T-helper 22 cell (primary cell): ENCODE data around the gene CCL21.

ENCODE experiments used
- DNase-seq: peaks from one replicate; pipeline ENCODE4 v3.0.0-alpha.2; 2020; ENCODE audit warnings: low read depth

CCL21 gene

GRCh38 chr9:34707130-34707529 lies 2.8 kb downstream of the CCL21 start:
- no peak for DNase-seq

DNA sequence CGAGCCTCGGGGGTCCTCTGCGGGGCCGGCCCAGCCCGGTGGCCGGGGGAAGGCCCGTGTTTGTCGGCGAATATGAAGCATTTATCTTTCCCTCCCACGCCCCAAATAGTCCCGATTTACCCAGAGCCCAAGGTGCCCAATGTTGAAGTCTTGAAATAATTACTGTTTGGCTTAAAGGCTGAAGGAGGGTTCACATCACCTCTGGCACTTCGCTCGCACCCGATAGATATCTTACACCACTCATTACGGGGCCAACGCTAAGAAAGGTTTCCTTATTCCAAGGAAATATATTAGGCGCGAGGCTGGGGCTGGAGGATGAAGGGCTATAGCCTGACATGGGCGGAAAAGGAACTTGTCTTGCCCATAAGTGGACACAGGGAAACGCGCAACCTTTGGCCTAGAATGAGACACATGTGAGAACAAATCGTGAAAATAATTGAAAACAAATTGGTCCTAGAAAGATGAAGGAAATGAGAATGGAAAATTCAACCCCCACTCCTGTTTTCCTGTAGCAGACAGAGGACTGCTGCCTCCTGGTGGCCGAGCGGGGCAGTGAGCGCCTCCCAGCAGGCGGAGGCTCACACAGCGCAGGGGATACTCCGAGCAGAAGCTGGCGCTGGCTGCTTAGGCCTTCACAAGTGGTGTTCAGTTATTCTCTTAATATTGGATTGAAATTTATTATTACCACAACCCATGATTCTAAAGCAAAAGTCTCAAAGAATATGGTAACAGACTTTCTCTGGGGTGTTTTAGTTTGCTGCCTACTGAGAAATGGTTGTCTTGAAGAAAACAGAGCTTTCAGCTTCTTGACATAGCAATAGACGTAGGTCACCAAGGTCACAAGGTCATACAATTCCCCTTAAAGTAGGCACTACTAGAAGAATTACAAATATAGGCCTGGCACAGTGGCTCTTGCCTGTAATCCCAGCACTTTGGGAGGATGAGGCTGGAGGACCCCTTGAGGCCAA lies 7.9 kb downstream of the CCL21 start:
- peak; percentile 50 for DNase-seq

DNA sequence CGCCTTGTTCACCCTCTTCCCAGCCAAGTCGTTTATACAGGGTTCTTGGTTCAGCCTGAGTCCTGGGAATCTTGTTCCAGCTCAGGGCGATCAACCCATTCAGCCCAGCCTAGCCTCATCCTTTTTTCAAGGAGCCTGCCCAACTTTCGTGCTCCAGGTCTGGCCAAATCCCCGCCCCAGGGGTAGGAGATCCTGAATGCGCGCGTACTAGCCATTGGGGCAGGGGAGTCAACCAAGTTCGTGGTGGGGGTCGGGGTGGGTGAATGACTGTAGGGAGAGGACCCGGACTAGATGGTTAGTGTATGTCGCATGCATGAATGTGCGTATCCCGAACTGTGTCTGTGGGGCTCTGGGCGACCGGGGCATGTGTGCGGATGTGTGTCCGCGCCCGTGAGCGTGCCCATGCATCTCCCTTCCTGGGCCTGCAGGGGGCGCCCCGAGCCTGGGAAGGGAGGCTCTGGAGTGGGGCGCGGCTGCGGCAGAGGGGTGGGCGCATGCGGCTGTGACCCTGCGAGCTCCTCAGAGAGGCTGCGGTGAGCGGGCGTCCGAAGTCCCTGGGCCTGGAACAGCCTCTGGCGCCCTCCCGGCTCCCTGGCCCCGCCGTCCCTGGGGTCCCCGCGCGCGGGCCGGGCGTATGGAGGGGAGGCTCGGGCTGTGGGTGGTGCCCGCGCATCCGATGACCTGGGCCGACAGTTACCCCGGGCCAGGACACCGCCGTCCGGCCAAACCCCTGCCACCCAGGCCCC lies 8.7 kb downstream of the CCL21 start:
- peak; percentile 49 for DNase-seq

DNA sequence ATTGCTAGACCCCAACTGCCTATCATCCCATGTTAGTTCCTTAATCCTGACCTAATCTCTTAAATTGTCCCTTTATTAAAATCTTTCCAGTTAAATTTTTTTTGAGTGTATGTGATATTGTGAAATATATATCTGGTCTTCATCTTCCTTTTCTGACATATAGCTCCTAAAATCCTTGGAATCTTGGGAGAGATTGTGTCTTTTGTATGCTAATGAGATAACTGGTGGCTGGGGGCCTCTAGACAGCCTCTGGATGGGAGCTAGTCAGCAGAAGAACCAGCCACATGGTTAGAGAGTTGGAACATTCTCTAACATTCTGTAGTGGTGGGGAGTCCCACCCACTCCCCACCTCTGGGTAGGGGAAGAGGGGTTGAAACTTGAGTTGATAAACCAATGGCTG lies 15.1 kb downstream of the CCL21 start:
- no peak for DNase-seq

GRCh38 chr9:34693560-34693959 lies 16.4 kb downstream of the CCL21 start:
- DNase-seq = no peak

DNA sequence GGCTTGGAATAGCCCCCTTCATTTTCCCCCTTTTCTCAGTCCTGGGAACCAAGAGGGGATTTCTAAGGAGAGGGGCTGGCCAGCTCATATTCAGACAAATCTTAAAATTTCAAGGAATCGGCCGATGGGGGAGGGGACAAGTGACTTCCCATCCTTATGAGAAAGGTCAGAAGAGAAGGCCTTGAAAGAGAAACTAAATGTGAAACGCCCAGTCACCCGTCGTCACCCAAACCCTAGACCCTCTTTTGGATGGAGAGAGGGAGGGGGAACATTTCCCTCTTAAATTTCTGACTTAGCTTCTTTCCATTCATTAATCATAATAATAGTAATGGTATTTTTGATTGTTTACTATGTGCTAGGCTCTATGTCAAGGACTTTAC lies 18.0 kb downstream of the CCL21 start:
- DNase-seq = no peak

DNA sequence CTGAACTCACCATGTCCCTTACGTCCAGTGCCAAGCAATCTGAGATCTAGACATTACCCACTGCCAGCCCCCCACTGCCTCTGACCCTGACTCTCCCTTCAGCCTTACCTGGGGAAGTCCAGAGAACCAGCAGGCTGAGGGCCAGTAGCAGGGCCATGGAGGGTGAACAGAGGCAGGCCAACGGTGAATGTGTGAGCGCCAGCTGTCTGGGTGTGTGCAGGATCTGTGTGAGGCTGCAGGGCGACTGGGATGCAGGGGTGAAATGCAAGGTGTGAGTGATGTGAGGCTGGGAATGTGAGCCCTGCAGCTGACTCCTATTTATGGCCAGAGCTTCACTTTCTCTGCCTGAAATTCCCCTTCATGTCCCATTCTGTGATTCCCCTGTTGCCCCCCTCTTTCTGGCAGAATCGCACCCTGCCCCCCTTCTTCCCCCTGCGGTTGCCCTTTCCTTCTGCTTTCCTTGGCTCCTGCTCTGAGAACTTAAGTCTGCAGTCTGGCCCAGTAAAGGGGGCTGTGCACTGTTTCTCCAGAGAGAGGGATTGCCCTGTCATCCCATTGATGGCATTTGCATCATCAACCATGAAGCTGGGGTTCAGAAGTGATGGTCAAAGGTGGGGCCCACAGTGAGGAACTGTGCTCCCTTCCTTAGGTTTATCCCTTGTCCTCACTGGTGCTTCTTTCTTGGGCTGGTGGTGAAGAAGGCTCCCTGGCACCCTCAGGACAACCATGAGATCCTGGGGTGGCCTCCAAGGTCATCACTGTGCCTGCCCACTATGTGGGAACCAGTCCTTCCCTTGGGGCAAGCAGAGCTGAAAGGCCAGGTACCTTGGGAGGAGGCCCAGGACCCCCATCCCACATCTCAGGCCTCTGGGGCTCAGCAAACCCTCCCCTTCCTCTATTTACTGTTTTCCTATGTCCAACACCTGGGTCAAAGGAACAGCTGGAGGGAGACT lies 18.7 kb downstream of the CCL21 start, which contains the start of gene CCL19:
TSS of gene CCL19 (minus strand) at position 294 of the 953 bp plus-strand sequence. CDS start at position 157, 137 bp downstream.
- DNase-seq = no peak

- no peak for DNase-seq
These were observed 20.4 kb downstream of the CCL21 start for GRCh38 chr9:34689512-34689911.

GRCh38 chr9:34689116-34689470 lies 20.8 kb downstream of the CCL21 start:
- DNase-seq = no peak

GRCh38 chr9:34688329-34689115 lies 21.4 kb downstream of the CCL21 start:
- no peak for DNase-seq

GRCh38 chr9:34687276-34688030 lies 22.5 kb downstream of the CCL21 start:
- no peak for DNase-seq

- no peak for DNase-seq
These were observed 23.2 kb downstream of the CCL21 start for GRCh38 chr9:34686732-34687131.

DNA sequence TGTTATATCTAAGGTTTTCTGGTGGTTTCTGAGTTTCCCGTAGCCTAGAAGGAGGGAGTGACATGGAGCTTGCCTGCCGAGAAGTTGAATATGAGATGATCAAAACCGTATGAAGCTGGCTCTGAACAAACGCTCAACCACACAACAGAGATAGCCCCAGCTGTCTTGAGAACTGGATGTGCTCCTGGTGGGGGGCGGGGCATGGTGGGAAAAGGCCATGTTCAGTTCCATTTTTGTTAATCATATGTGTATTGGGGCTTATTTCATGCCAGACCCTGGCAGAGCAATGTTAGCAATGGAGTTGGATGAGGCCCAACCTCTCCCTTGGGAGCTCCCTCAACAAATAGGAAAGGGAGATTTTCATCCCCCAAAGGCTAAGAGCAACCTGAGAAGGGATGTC lies 23.7 kb downstream of the CCL21 start:
- DNase-seq = no peak

DNA sequence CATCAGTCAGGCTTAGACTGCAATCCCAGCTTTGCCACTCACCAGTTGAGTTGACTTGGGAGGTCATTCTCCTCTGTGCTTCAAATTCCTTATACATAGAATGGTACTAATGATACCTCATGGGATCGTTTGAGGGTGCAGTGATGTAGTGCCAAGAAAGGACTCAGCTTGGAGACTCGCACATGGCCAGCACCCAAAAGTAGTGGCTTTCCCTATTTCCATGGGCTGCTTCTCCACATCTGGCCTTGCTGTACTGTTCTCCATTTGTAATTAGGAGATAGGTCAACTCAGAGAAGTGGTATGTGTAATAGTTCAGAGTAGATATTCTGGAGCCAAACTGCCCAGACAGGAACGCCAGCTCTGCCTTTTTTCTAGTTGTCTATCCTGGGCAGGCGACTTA lies 24.3 kb downstream of the CCL21 start:
- DNase-seq = no peak

DNA sequence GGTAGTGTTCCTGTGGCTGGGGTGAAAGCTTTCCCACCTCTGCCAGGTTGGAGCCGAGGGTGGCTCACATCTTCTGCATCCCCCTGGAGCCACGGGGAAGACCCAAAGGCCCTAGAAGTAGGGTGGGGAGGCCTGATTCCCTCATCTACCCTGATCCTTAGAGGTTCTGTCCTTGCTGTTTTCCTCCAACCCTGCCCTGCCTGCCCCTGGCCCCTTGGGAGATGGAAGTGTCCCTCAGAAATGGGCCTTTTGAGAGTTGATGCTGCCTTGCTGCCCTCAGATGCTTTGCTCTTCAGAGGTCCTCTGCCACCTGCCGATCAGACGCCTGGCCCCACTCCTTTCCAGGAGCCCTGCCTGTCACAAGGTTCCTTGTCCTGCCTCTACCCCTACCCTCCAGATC lies 25.1 kb downstream of the CCL21 start:
- no peak for DNase-seq

GRCh38 chr9:34684145-34684544 lies 25.8 kb downstream of the CCL21 start:
- no peak for DNase-seq

- no peak for DNase-seq
These were observed 34.1 kb downstream of the CCL21 start for GRCh38 chr9:34675869-34676268.

DNA sequence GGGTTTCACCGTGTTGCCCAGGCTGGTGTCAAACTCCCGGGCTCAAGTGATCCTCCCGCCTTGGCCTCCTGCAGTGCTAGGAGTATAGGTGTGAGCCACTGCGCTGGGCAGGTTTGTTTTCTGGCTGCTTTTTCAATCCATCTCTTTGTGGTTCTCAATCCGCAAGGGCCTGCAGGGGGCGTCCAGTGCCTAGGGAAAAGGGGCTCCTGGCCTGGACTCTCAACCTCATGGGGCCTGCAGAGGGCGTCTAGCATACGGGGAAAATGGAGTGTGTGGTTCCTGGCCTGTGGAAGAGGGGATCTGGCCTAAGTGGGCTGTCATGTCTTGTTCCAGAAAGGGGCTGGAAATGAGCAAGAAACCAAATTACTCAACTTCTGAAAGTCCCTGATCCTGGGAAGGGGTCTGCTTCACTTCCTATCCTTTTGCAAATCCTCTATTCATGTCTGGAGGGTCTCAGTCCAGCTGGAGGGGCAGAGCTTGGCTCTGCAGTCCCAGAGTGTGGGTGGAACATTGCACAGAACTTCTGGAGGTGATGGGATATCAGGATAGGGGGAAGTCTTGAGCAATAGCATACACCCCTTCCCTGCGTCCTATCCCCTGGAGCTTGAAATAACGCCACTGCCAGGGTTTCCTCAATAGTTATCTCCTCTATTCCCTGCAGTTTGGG lies 34.8 kb downstream of the CCL21 start:
- no peak for DNase-seq

DNA sequence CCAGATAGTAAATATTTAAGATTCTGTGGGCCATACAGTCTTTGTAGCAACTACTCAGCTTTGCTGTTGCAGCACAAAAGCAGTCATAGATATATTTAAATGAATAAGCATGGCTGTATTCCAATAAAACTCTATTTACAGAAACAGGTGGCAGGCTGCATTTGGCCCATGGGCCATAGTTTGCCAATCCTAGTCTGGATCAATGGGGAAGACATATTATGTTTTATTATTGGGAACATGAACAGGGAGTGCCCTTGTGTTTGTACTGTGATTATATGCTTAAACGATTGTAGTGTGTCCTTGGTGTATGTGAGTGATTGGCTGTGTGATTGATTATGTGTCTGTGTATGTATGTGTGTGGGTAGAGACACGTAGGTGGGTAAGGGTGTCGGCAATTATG lies 35.5 kb downstream of the CCL21 start:
- DNase-seq = no peak

- no peak for DNase-seq
These were observed 38.6 kb downstream of the CCL21 start for GRCh38 chr9:34671307-34671706.
